Hematopoietic multipotent progenitor cell treated with erythropoietin and hydrocortisone succinate and interleukin-3 and kit ligand, for 6 days (in vitro differentiated cells): ENCODE measurements around the gene IL6ST.

ENCODE experiments used
- DNase-seq: peaks from one replicate; pipeline ENCODE4 v3.0.0-alpha.2; 2015

The IL6ST gene

GRCh38 chr5:55894135-55894534, 100.6 kb downstream of the IL6ST start:
- DNase-seq = no peak

GRCh38 chr5:55892479-55892878, 102.3 kb downstream of the IL6ST start:
- no peak for DNase-seq

GRCh38 chr5:55888205-55888604, 106.6 kb downstream of the IL6ST start:
- no peak for DNase-seq

- DNase-seq = no peak
These were observed 109.4 kb downstream of the IL6ST start for GRCh38 chr5:55885359-55885758.
